ENCODE measurements around the gene DACT1.

Gene DACT1

GRCh38 chr14:58667900-58668299 is 30.1 kb downstream of the DACT1 start:
- Histone ChIP-seq H3K4me3 (no peak overlapping the region), H3K4me1 (peaks cover 0 to under 1% (median 0%) of the 10 kb centered on the region in 10 experiments; a peak in 2 of 20 replicates), H3K36me3 (no peaks in the 10 kb centered on the region), H4K20me1 (no peaks in the 10 kb centered on the region), H3K4me2 (no peak overlapping the region), H3K9ac (no peak overlapping the region), H3K27me3 (no peaks in the 10 kb centered on the region), H3K27ac (no peak overlapping the region), H3K9me3 (replicated peaks in 1 of 11) (no peaks in the 10 kb centered on the region)
- TF ChIP-seq Cebpa-rat (IDR thresholded peaks at IDR 0.05), result no peak

GRCh38 chr14:58668848-58669480 is 31.2 kb downstream of the DACT1 start:
- Histone ChIP-seq H3K9me3 (replicated peaks in 1 of 11) (no peaks in the 10 kb centered on the region), H3K27ac (no peak overlapping the region), H3K9ac (no peak overlapping the region), H3K36me3 (no peaks in the 10 kb centered on the region), H3K4me2 (no peak overlapping the region), H3K27me3 (no peaks in the 10 kb centered on the region), H3K4me3 (no peak overlapping the region), H3K4me1 (no peaks in the 10 kb centered on the region), H4K20me1 (no peaks in the 10 kb centered on the region)
- no peak for TF ChIP-seq Cebpa-rat (IDR thresholded peaks at IDR 0.05)

- no peak for TF ChIP-seq Cebpa-rat (IDR thresholded peaks at IDR 0.05)
- Histone ChIP-seq H3K36me3 (no peaks in the 10 kb centered on the region), H3K27ac (no peak overlapping the region), H3K4me1 (no peaks in the 10 kb centered on the region), H3K4me2 (no peak overlapping the region), H3K27me3 (no peaks in the 10 kb centered on the region), H3K9ac (no peak overlapping the region), H3K9me3 (replicated peaks in 1 of 11) (no peaks in the 10 kb centered on the region), H3K4me3 (no peak overlapping the region), H4K20me1 (no peaks in the 10 kb centered on the region)
Measured at GRCh38 chr14:58669556-58670200, 31.9 kb downstream of the DACT1 start.

- Histone ChIP-seq H3K4me1 (no peaks in the 10 kb centered on the region), H3K27ac (no peak overlapping the region), H3K9me3 (replicated peaks in 1 of 11) (no peaks in the 10 kb centered on the region), H3K4me3 (no peak overlapping the region), H4K20me1 (no peaks in the 10 kb centered on the region), H3K9ac (no peak overlapping the region), H3K4me2 (no peak overlapping the region), H3K27me3 (no peaks in the 10 kb centered on the region), H3K36me3 (no peaks in the 10 kb centered on the region)
- TF ChIP-seq Cebpa-rat (IDR thresholded peaks at IDR 0.05), result no peak
Measured at GRCh38 chr14:58671024-58671423, 33.3 kb downstream of the DACT1 start.

- no peak overlapping the region for H3K4me2 ChIP-seq
- no peak overlapping the region for H3K27ac ChIP-seq
- no peaks in the 10 kb centered on the region for H4K20me1 ChIP-seq
- peaks cover 0 to 2% (median 0%) of the 10 kb centered on the region in 10 experiments; a peak in 1 of 20 replicates for H3K4me1 ChIP-seq
- H3K4me3 ChIP-seq, result no peak overlapping the region
- no peaks in the 10 kb centered on the region for H3K36me3 ChIP-seq
- H3K9me3 ChIP-seq (replicated peaks in 1 of 11), result no peaks in the 10 kb centered on the region
- no peak for TF ChIP-seq Cebpa-rat (IDR thresholded peaks at IDR 0.05)
- H3K27me3 ChIP-seq, result no peaks in the 10 kb centered on the region
- no peak overlapping the region for H3K9ac ChIP-seq
Measured at GRCh38 chr14:58671436-58671835, 33.7 kb downstream of the DACT1 start.

GRCh38 chr14:58673722-58674121 is 36.0 kb downstream of the DACT1 start:
- no peaks in the 10 kb centered on the region for H4K20me1 ChIP-seq
- H3K4me1 ChIP-seq, result peaks cover 0 to 3% (median 0%) of the 10 kb centered on the region in 10 experiments; a peak in 1 of 20 replicates
- H3K4me3 ChIP-seq, result no peak overlapping the region
- no peak overlapping the region for H3K27ac ChIP-seq
- no peak overlapping the region for H3K9ac ChIP-seq
- H3K36me3 ChIP-seq, result no peaks in the 10 kb centered on the region
- no peak overlapping the region for H3K4me2 ChIP-seq
- TF ChIP-seq Cebpa-rat (IDR thresholded peaks at IDR 0.05), result no peak
- H3K27me3 ChIP-seq, result no peaks in the 10 kb centered on the region
- H3K9me3 ChIP-seq (replicated peaks in 1 of 11), result no peaks in the 10 kb centered on the region

- Histone ChIP-seq H3K4me2 (no peak overlapping the region), H4K20me1 (no peaks in the 10 kb centered on the region), H3K27ac (no peak overlapping the region), H3K27me3 (no peaks in the 10 kb centered on the region), H3K9ac (no peak overlapping the region), H3K36me3 (no peaks in the 10 kb centered on the region), H3K4me1 (peaks cover 0 to 3% (median 0%) of the 10 kb centered on the region in 10 experiments; a peak in 1 of 20 replicates), H3K4me3 (no peak overlapping the region), H3K9me3 (replicated peaks in 1 of 11) (no peaks in the 10 kb centered on the region)
- no peak for TF ChIP-seq Cebpa-rat (IDR thresholded peaks at IDR 0.05)
Measured at GRCh38 chr14:58677001-58677400, 39.2 kb downstream of the DACT1 start.

- Histone ChIP-seq H3K36me3 (no peaks in the 10 kb centered on the region), H3K9ac (no peak overlapping the region), H3K4me2 (no peak overlapping the region), H3K4me1 (peaks cover 0 to 3% (median 0%) of the 10 kb centered on the region in 10 experiments; a peak in 1 of 20 replicates), H3K4me3 (no peak overlapping the region), H3K27ac (no peak overlapping the region), H3K27me3 (no peaks in the 10 kb centered on the region), H3K9me3 (replicated peaks in 1 of 11) (no peaks in the 10 kb centered on the region), H4K20me1 (no peaks in the 10 kb centered on the region)
- no peak for TF ChIP-seq Cebpa-rat (IDR thresholded peaks at IDR 0.05)
Measured at GRCh38 chr14:58677517-58677916, 39.8 kb downstream of the DACT1 start.

GRCh38 chr14:58677996-58678395 is 40.2 kb downstream of the DACT1 start:
- no peak overlapping the region for H3K9ac ChIP-seq
- TF ChIP-seq Cebpa-rat (IDR thresholded peaks at IDR 0.05), result no peak
- no peaks in the 10 kb centered on the region for H4K20me1 ChIP-seq
- H3K36me3 ChIP-seq, result no peaks in the 10 kb centered on the region
- no peaks in the 10 kb centered on the region for H3K9me3 ChIP-seq (replicated peaks in 1 of 11)
- H3K4me2 ChIP-seq, result no peak overlapping the region
- peaks cover 0 to 3% (median 0%) of the 10 kb centered on the region in 10 experiments; a peak in 1 of 20 replicates for H3K4me1 ChIP-seq
- H3K27ac ChIP-seq, result no peak overlapping the region
- H3K27me3 ChIP-seq, result no peaks in the 10 kb centered on the region
- no peak overlapping the region for H3K4me3 ChIP-seq

- TF ChIP-seq Cebpa-rat (IDR thresholded peaks at IDR 0.05), result no peak
- no peaks in the 10 kb centered on the region for H3K9me3 ChIP-seq (replicated peaks in 1 of 11)
- H3K9ac ChIP-seq, result no peak overlapping the region
Measured at GRCh38 chr14:58680698-58681097, 42.9 kb downstream of the DACT1 start.

More at GRCh38 chr14:58680698-58681097, 42.9 kb downstream of the DACT1 start:
- H3K27ac ChIP-seq, result no peak overlapping the region
- no peaks in the 10 kb centered on the region for H3K36me3 ChIP-seq
- H3K4me2 ChIP-seq, result no peak overlapping the region
- H3K4me3 ChIP-seq, result no peak overlapping the region
- no peaks in the 10 kb centered on the region for H4K20me1 ChIP-seq
- H3K4me1 ChIP-seq, result peaks cover 0 to 3% (median 0%) of the 10 kb centered on the region in 10 experiments; a peak in 1 of 20 replicates
- no peaks in the 10 kb centered on the region for H3K27me3 ChIP-seq
